ENCODE measurements around the gene STXBP5. TPM values are rescaled to one million over a fixed set of nuclear protein-coding genes. Genes with fewer than 3 reads are reported as not detected.

The STXBP5 gene
- total RNA-seq, 2 donors from 2014 or later: 34.4 to 59.9 TPM

GRCh38 chr6:147161974-147162495, 42.2 kb upstream of the STXBP5 start:
- no peak overlapping the region for H3K27ac ChIP-seq
- no peak for TF ChIP-seq CTCF (IDR thresholded peaks at IDR 0.05)
- TF ChIP-seq POLR2A (IDR thresholded peaks at IDR 0.05): no peak
- TF ChIP-seq POLR2AphosphoS5 (IDR thresholded peaks at IDR 0.05): no peak
- H3K36me3 ChIP-seq: no peaks in the 10 kb centered on the region
- intact Hi-C loops (cut with DNase I): no loop called here
- no peaks in the 10 kb centered on the region for H3K27me3 ChIP-seq (replicated peaks; ENCODE audit: insufficient read depth)
- no peak overlapping the region for H3K4me3 ChIP-seq
- WGBS: 73% methylated on average over 4 of the region's 4 CpGs
- no peak for DNase-seq (ENCODE audit: low spot score)
- H3K4me1 ChIP-seq (replicated peaks): no peaks in the 10 kb centered on the region
- no peaks in the 10 kb centered on the region for H3K9me3 ChIP-seq

- intact Hi-C loops (cut with DNase I): no loop called here
- Histone ChIP-seq H3K9me3 (no peaks in the 10 kb centered on the region), H3K4me1 (replicated peaks) (no peaks in the 10 kb centered on the region), H3K27me3 (replicated peaks; ENCODE audit: insufficient read depth) (no peaks in the 10 kb centered on the region), H3K36me3 (no peaks in the 10 kb centered on the region), H3K4me3 (no peak overlapping the region), H3K27ac (no peak overlapping the region)
- TF ChIP-seq CTCF (IDR thresholded peaks at IDR 0.05): no peak
- no peak for TF ChIP-seq POLR2AphosphoS5 (IDR thresholded peaks at IDR 0.05)
- TF ChIP-seq POLR2A (IDR thresholded peaks at IDR 0.05): no peak
- no peak for DNase-seq (ENCODE audit: low spot score)
Measured at GRCh38 chr6:147164761-147165160, 39.5 kb upstream of the STXBP5 start.

- Histone ChIP-seq H3K36me3 (no peaks in the 10 kb centered on the region), H3K27me3 (replicated peaks; ENCODE audit: insufficient read depth) (no peaks in the 10 kb centered on the region), H3K9me3 (no peaks in the 10 kb centered on the region), H3K27ac (no peak overlapping the region), H3K4me1 (replicated peaks) (no peaks in the 10 kb centered on the region), H3K4me3 (no peak overlapping the region)
- DNase-seq (ENCODE audit: low spot score): no peak
- intact Hi-C loops (cut with DNase I): no loop called here
- 69% methylated on average over 2 of the region's 2 CpGs for WGBS
- TF ChIP-seq CTCF (IDR thresholded peaks at IDR 0.05): no peak
- no peak for TF ChIP-seq POLR2A (IDR thresholded peaks at IDR 0.05)
- TF ChIP-seq POLR2AphosphoS5 (IDR thresholded peaks at IDR 0.05): no peak
Measured at GRCh38 chr6:147166360-147166944, 37.8 kb upstream of the STXBP5 start.

- intact Hi-C loops (cut with DNase I): no loop called here
- no peaks in the 10 kb centered on the region for H3K27me3 ChIP-seq (replicated peaks; ENCODE audit: insufficient read depth)
- no peak overlapping the region for H3K4me3 ChIP-seq
- 96% methylated on average over 1 of the region's 1 CpG for WGBS
- H3K27ac ChIP-seq: no peak overlapping the region
- no peaks in the 10 kb centered on the region for H3K36me3 ChIP-seq
- no peak for DNase-seq (ENCODE audit: low spot score)
- TF ChIP-seq POLR2A (IDR thresholded peaks at IDR 0.05): no peak
- no peak for TF ChIP-seq CTCF (IDR thresholded peaks at IDR 0.05)
- TF ChIP-seq POLR2AphosphoS5 (IDR thresholded peaks at IDR 0.05): no peak
- no peaks in the 10 kb centered on the region for H3K9me3 ChIP-seq
- no peaks in the 10 kb centered on the region for H3K4me1 ChIP-seq (replicated peaks)
Measured at GRCh38 chr6:147166992-147167391, 37.2 kb upstream of the STXBP5 start.
